ENCODE data around the gene SLC35B1. TPM values are rescaled to one million over a fixed set of nuclear protein-coding genes. Genes with fewer than 3 reads are reported as not detected.
A peak's percentile ranks its signal among the peaks of the same experiment; 100 is the strongest.

The SLC35B1 gene
- polyA plus RNA-seq (2012; rRNA removed), result 89.8 and 109 TPM in 2 replicates
- polyA plus RNA-seq (2012; cell fraction: cytosol; rRNA removed), result 81.5 and 91.0 TPM in 2 replicates
- polyA plus RNA-seq (2012; cell fraction: nucleus; rRNA removed), result 63.5 and 95.5 TPM in 2 replicates

- H3K9ac ChIP-seq, result peak within 1 kb of the TSS; percentile 85
- H3K79me2 ChIP-seq (ENCODE audit: insufficient read depth), result peaks cover 26% of the 10 kb centered on the region
- H3K4me2 ChIP-seq, result peak within 1 kb of the TSS; percentile 98
- WGBS (ENCODE audit: low lambda C conversion rate), result under 1% methylated on average over 53 of the region's 53 CpGs
- H4K20me1 ChIP-seq (ENCODE audit: insufficient read depth), result no peaks in the 10 kb centered on the region
- CTCF ChIA-PET, result interaction anchor here (0.7 to 50.8 kb wide), 46 partner anchors 9 to 567 kb away, joined by 3 to 2107 read pairs (median 4); partner anchors contain the start of genes FAM117A, NXPH3, PHB1 and SPOP
- DNase-seq, result peak; percentile 99
- H3K27ac ChIP-seq (ENCODE audit: low read depth in 2 of 2, low read length in 1 of 2), result peak within 1 kb of the TSS; percentile 80 to 99
- H3K9me2 ChIP-seq, result no peaks in the 10 kb centered on the region
- peaks cover 30 to 36% of the 10 kb centered on the region in 2 experiments for H3K36me3 ChIP-seq (replicated peaks in 1 of 2; ENCODE audit: control insufficient read depth in 1 of 2, insufficient read depth in 2 of 2, low read length in 1 of 2)
- H3K4me3 ChIP-seq (ENCODE audit: low read depth in 2 of 2, low read length in 1 of 2), result peak within 1 kb of the TSS; percentile 85 to 97
- H3K27me3 ChIP-seq (ENCODE audit: insufficient read depth), result no peaks in the 10 kb centered on the region
- no peaks in the 10 kb centered on the region for H3K9me3 ChIP-seq
- peaks cover 8 to 17% of the 10 kb centered on the region in 2 experiments; a peak in 2 of 4 replicates for H3K4me1 ChIP-seq (ENCODE audit: control insufficient read depth in 1 of 2, insufficient read depth in 2 of 2, low read depth in 1 of 2, low read length in 1 of 2)
- POLR2A ChIA-PET, result interaction anchor here (0.6 to 2.3 kb wide), 7 partner anchors 9 to 454 kb away, joined by 3 to 15 read pairs (median 4); partner anchors contain the start of genes FAM117A and KAT7
- H2AFZ ChIP-seq (ENCODE audit: low read depth), result peak within 1 kb of the TSS; percentile 84
- H3F3A ChIP-seq (replicated peaks; ENCODE audit: insufficient read depth), result peaks cover 4% of the 10 kb centered on the region
- TF ChIP-seq TEAD4 (IDR thresholded peaks at IDR 0.05; ENCODE audit: borderline replicate concordance, insufficient read depth), result no peak
- TF ChIP-seq POLR2AphosphoS5 (IDR thresholded peaks at IDR 0.05; ENCODE audit: low read depth, low read length), result peak; percentile 67
- no peak for TF ChIP-seq FOXJ3 (CRISPR knock-in tag; IDR thresholded peaks at IDR 0.05)
- TF ChIP-seq CTCF (IDR thresholded peaks at IDR 0.05), result peak; percentile 99
- peak; percentile 59 for TF ChIP-seq MAX (IDR thresholded peaks at IDR 0.05; ENCODE audit: low read depth)
- TF ChIP-seq EZH2phosphoT487 (IDR thresholded peaks at IDR 0.05; ENCODE audit: borderline replicate concordance, low read depth), result no peak
- TF ChIP-seq NRF1 (IDR thresholded peaks at IDR 0.05; ENCODE audit: low read depth, low read length), result 0 out of 2 replicates have a peak, but pooled peaks have one; percentile 14
- TF ChIP-seq USF2 (IDR thresholded peaks at IDR 0.05; ENCODE audit: borderline replicate concordance, low read depth, low read length), result peak; percentile 31; the same call in 1 of the 2 replicates
- no peak for TF ChIP-seq USF1 (IDR thresholded peaks at IDR 0.05; ENCODE audit: borderline replicate concordance, low read depth)
- TF ChIP-seq CHD2 (IDR thresholded peaks at IDR 0.05; ENCODE audit: low read length, partially characterized antibody), result peak; percentile 82
- peak; percentile 83 for TF ChIP-seq RCOR1 (IDR thresholded peaks at IDR 0.05; ENCODE audit: low read length)
- TF ChIP-seq REST (IDR thresholded peaks at IDR 0.05; ENCODE audit: low read depth, low read length), result peak; percentile 72
- no peak for TF ChIP-seq MXI1 (IDR thresholded peaks at IDR 0.05; ENCODE audit: low read depth, low read length)
- TF ChIP-seq YY1 (IDR thresholded peaks at IDR 0.05; ENCODE audit: low read depth), result peak; percentile 77; the same call in 1 of the 2 replicates
- TF ChIP-seq SIN3A (IDR thresholded peaks at IDR 0.05; ENCODE audit: borderline replicate concordance, low read depth, low read length), result peak; percentile 86
- peak; percentile 87 for TF ChIP-seq SMC3 (IDR thresholded peaks at IDR 0.05; ENCODE audit: low read depth, low read length)
- peak; percentile 30; the same call in 1 of the 2 replicates for TF ChIP-seq ZBTB33 (IDR thresholded peaks at IDR 0.05; ENCODE audit: borderline replicate concordance, low read depth)
- TF ChIP-seq JUND (IDR thresholded peaks at IDR 0.05), result no peak
These were observed at the start of gene SLC35B1 for GRCh38 chr17:49707608-49708514. Gene SLC35B1, minus strand, starts transcription at chr17:49707964. Its CDS starts 131 bp downstream, at chr17:49707833.
